HG02852 (cell line): ENCODE measurements around the gene RASL10B.
A peak's percentile ranks its signal among the peaks of the same experiment; 100 is the strongest.

Experiments
- ATAC-seq: cut with Tn5 transposase; IDR thresholded peaks from one replicate; pipeline ENCODE4 v1.9.1; 2021; ENCODE audit warnings: mild to moderate bottlenecking, moderate library complexity; ENCODE audit not compliant: unreplicated experiment

RASL10B gene

DNA sequence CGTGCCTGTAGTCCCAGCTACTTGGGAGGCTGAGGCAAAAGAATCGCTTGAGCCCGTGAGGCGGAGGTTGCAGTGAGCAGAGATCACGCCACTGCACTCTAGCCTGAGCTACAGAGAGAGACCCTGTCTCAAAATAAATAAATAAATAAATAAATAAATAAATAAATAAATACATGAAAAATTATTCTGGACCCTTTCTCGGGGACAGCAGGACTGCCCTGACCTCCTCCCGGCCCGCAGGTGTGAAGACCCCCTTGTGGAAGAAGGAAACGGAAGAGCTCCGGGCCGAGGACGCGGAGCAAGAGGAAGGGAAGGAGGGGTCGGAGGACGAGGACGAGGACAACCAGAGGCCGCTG lies 32.3 kb downstream of the RASL10B start:
- ATAC-seq, result no peak

DNA sequence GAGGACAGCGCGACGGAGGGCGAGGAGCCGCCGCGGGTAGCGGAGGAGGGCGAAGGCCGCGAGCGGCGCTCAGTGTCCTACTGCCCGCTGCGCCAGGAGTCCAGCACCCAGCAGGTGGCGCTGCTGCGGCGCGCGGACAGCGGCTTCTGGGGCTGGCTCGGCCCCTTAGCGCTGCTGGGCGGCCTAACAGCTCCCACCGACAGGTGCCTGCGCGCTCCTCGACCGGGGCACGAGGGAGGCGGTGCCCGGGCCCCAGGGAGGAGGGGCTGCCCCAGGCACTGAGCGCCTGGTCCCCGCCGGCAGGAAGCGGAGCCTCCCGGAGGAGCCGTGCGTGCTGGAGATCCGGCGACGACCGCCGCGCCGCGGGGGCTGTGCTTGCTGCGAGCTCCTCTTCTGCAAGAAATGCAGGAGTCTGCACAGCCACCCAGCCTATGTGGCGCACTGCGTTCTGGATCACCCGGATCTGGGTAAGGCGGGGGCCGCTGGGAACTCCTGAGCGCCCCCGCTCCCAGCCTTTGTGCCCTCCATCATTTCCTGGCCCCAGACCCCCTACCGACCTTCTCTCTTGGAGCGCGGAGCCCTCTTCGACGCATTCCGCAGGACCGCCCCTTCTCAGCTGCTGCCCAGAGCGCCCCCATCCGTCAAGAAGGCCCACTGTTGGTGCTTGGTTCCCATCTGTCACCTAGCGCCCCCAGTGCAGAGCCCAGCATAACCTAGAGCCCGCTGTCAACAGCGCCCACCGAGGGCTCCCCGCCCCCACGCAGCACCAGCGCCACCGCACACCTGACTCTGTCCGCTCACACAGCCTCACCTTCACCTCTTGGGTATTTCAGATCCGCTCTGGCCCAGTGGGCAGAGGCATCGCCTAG lies 32.9 kb downstream of the RASL10B start:
- peak; percentile 77 for ATAC-seq

DNA sequence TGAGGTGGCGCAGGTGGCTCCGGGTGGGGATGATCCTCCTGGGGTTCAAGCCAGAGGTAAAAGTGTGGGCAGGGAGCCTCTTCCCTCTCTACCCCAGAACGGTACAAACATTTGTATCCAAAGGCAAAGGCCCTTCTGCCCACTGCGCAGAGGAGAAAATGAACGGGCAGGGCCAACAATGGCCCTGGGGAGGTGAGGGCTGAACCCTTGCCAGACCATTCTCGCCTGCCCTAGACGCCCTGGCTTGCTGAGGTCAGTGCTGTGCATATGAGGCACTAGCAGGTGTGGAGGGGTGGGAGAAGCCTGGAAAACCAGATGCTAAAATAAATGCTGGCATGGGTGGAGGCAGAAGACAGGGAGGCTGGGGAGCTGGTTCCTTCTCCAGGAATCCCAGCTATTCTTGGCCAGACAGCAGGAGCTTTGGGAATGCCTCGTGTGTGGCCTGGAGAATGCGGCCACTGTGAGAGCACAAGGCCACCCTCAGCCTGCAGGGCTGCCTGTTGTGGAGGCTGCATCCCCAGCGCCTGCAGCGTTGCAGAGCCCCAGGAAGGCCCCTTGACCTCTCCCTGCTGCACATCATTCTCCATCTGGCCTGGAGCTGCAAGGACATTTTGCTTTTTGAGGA lies 33.8 kb downstream of the RASL10B start:
- no peak for ATAC-seq

DNA sequence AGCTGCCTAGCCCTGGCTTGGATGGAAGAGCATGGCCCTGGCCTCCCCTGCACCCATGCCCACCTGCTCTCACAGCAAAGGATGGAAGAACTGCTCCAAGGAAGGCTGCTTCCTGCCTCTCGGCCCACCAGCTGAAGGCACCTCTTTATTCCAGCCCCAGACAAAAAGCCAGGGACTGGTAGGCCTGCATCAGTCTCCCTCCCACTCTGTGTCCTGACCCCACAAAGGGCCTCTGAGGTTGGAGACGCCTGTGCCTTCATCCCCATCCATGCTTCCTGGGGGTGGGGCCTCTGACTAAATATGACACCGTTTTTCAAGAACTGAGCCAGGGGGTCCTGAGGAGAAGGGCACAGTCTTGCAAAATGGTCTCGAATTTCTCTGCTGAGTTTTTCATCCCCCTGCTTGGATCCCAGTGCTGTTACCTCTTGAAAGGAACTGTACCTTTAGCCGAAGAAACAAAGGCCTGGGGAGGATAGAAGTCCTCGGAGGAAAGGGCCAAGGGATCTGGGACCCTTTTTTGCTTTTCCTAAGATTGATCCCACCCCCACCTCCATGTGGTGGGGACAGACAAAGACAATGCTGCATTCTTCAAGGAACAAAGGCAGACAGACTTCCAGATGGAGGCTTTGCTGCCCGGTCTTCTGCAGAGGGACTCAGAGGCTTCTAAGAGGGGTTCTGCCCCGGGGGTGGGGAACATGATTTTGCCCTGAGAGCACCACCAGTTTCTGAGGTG lies 34.5 kb downstream of the RASL10B start:
- ATAC-seq, result no peak

DNA sequence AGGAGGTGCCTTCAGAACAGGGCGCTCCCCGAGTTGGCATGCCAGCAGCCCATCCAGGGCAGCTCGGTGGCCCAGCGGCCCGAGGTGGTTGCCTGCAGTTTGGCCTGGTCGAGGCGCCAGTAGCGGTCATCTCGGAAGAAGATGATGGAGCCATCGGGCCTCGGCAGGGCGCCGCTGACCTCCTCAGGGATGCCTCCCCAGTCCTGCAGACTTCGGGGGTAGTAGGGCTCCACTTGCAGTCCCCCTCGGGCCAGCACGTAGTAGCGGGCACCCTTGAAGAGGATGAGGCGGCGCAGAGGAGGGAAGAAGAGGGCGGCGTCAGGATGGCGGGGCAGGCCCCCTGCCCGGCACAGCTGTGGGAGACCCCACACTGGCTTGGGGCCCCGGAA lies 35.0 kb downstream of the RASL10B start:
- no peak for ATAC-seq

DNA sequence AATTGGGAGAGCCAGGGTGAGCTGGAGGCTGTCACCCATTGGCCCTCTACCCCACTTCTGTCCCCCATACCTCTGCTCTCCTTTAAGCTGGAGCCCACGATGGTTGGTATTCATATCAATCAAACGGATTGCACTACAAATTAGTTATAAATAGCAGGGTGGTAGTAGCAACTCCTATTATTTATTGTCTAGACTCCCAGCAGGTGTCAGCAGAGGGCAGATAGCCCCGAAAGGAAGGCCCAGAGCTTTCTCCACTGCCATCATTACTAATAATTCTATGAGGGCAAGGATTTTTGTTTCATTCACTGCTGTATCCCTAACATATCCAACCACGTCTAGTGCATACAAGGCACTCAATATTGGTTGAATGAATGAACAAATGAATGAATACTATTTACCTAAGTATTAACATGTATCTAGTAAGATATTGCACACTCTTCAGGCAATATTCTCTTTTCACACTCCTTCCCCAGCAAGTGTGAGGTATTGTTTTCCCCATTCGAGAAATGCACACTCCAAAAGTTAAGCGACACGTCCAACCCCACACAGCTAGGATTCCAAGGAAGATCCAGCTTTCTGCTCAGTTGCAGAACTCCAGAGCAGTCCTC lies 35.6 kb downstream of the RASL10B start:
- no peak for ATAC-seq

DNA sequence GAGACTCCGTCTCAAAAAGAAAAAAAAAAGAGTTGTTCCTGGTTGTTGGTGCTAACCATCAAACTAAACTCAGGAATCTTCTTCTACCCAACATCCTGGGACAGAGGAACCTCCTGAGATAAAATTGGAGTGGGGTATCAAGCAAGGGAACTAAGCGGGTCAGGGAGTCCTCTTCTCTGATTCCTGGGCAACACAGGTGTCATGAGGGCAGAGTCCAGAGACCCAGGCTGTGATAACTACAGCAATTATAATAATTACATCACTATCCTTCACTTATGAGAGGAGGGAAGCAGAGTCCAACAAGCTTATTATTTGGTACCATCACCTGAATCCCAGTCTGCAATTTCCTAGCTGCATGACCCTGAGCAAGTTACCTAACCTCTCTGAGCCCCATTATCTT lies 37.4 kb downstream of the RASL10B start:
- no peak for ATAC-seq

DNA sequence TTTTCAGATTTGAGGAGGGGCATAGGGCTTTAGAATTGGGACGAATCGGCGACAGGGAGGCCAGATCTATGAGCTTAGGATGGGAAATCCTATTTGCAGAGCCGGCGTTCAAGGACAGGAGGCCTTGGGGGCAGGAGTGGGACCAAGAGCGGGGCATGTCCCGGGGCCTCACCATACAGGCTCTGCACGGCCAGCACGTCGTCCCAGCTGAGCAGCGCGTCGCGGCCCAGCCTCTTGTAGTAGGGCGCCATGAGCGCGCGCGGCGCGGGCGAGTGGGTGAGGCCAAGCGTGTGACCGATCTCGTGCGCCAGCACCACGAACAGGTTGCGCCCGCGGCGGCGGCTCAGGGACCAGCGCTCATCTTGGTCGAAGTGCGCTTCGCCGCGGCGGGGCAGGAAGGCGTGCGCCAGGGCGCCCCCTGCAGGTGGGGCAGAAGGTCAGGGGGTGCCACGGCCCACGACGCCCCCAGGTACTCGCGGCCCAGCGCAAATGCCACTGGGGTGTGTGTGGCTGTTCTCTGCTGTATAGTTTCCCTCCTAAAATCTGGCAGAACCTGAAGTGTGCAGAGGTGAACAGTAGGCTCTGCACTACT lies 38.6 kb downstream of the RASL10B start:
- ATAC-seq, result no peak

DNA sequence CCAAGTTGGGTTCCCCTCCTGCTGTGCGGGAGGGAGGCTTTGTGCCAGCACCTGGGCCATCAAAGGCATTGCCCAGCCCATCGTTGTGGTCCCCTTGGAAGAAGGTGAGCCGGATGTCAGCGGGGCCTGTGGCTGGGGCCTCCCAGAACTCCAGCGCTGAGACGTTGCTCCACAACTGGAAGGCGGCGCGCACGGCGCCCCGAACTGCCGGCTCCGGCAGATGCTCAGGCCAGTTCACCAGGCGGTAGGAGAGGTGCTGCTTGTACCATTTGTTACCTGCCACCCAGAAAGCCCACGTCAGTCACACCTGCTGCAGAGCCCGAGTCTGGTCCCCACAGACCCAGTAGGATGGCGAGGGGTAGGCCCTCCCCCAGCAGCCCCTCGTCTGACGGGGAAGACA lies 41.7 kb downstream of the RASL10B start:
- no peak for ATAC-seq

DNA sequence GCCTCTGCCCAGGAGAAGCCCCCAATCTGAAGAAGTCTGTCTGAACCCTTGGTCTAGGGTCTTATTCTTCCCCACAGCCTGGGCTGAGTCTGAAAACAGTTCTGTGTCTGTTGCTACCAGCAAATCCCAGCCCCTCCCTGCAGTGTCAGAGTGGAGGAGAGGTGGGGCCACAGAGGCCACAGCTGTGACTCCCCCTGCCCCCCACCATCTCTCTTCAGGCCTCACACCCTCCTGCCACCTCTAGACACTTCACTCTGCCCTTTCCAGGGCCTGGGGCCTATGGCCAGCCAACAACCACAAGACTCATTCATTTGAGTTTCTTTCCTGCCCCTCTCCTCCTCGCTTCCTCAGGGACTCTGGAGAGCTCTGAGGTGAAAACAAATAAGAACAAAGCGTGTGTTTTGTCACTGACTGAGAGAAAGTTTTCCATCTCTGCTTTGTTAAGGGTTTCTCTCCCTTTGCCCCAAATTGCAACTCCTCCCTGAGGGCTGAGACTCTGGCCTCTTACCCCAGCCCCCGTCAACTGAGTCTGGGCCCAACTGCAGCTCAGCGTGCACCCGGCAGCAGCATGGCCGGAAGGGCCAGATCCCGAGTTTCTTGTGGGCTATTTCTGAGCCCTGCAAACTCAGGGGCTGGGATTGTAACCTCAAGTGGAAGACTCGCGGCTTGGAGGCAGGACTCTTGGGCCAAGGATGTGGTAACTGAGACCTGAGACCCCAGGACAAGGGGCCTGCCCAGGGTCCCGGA lies 42.4 kb downstream of the RASL10B start:
- no peak for ATAC-seq

DNA sequence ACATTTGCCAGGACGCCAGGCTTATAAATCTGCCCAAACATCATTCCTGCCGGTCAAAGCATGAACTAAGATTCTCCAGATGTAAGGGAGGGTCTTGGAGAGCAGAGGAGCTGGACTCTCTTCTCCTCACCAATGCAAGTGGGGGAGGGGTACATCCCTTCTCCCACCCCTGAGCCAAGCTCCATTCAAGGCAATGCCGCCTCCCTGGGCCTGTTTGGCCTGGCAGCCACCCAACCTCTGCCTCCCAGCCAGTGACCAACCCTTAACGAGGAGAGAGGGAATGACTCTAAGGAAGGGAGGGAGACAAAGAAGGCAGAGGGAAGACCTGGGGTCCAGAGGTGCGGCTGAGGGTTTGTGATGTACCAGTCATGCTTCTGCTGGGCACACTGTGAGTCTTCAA lies 43.1 kb downstream of the RASL10B start:
- no peak for ATAC-seq

DNA sequence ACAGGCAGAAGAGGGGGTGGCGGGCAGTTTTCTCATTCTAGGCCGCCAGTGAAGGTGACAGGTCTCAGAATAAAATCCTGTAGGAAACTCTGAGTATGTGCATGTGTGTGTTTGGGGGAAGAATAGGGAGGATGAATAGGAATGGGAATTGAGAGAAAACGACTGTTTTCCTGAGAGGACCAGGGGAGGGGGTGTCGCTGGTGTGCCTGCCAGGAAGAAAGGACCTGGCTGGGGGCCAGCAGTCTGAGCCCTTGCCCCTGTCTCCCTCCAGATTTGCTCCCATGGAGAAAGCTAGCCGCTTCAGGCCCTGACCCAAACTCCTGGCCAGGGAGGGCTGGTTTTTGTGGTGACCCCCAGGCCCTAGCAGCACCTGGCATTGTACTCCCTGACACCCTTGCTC lies 43.6 kb downstream of the RASL10B start:
- no peak for ATAC-seq

DNA sequence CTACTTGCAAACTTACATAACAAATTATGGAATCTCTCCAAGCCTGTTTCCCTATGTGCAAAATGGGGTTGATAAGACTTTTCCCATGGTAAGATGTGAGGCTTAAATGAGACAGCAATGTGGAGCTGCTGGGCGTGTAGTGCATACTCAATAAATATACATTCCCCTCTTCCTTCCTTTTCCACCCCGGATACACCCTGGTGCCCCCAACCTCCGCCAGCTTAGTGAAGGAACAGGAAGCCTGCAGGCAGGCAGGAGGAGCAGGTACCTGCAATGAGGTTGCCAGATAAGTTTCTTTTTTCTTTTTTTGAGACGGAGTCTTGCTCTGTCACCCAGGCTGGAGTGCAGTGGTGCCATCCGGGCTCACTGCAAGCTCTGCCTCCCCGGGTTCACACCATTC lies 44.1 kb downstream of the RASL10B start:
- no peak for ATAC-seq

DNA sequence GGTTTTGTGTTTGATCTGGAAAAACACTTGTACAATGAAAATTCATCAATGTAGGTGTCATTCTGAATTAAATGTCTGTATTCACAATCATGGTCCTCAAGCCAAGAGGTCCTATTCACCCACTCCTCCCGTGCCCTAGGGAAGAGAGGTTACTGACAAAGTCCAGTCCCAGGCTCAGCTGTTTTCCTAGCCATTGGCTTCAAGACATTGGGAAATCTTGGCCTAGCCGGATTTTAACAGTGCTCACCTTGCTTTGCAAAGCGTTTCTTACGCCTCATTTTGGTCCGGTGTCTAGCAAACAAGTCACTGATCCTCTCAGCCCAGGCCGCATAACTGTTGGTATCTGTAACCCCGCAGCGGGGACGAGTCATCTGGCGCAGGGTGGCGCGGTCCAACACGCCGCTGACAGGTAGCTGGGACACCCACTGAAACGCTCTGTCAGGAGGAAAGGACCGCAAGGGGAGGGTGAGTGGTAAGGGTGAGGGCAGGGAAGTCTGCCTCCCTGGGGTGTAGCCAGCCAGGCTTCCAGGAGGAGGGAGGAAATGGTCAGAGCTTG lies 47.3 kb downstream of the RASL10B start:
- ATAC-seq, result no peak

DNA sequence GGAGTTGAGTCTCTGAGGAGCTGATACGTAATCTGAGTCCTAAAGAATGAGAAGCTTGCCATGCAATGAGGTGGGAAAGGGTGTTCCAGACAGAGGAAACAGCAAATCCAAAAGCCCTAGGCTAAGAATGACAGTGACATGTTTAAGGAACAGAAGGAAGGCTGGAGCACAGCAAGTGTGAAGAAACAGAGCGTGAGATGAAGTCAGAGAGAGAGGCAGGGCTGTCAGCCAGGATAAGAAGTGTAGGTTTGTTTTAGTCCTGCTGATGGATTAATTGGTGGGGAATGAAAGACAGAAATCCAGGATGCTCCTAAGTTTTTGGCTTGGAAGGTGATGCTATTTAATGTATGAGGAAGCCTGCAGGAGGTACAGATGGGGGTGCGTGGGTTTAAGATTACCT lies 49.5 kb downstream of the RASL10B start:
- ATAC-seq, result no peak

DNA sequence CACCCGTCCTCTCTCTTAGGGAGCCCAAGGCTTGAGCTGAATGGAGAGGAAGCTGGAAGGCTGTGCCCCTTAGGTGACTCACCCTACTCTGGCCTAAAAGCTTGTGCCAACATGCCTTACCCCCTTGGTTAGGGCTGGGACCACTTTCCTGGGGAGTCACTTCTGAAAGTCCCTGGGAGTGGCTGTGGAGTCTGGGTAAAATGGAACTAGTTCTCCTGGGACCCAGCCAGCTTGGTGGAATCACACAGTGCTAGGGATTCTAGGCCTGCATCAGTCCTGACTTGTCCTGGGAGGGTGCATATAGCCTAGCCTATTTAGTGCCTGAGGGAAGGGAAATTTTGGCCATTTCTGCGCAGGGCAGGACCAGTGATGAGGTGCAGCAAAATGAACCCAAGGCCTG lies 53.5 kb downstream of the RASL10B start:
- ATAC-seq, result no peak

DNA sequence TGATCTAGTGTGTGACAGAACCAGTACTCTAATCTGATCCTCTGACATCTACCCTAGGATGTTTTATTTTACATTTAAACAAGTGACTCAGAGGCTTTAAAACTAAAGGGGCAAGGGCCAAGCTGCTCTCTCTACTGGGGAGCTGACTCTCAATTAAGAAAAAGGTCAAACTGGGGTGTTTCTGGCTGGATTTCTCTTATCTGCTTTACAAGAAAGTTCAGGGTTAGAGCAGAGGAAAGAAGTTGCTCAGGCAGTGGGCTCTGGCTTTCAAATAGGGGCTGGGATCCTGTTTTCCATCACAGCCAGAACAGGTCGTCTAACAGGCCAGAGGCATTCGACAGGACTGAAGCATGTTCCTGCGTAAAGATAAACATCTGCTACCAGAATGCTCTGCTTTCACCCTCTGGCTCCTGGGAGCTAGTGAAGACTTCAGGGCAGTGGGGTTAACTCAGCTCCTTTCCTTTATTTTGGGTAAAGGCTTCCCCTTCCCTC lies 55.5 kb downstream of the RASL10B start:
- no peak for ATAC-seq

DNA sequence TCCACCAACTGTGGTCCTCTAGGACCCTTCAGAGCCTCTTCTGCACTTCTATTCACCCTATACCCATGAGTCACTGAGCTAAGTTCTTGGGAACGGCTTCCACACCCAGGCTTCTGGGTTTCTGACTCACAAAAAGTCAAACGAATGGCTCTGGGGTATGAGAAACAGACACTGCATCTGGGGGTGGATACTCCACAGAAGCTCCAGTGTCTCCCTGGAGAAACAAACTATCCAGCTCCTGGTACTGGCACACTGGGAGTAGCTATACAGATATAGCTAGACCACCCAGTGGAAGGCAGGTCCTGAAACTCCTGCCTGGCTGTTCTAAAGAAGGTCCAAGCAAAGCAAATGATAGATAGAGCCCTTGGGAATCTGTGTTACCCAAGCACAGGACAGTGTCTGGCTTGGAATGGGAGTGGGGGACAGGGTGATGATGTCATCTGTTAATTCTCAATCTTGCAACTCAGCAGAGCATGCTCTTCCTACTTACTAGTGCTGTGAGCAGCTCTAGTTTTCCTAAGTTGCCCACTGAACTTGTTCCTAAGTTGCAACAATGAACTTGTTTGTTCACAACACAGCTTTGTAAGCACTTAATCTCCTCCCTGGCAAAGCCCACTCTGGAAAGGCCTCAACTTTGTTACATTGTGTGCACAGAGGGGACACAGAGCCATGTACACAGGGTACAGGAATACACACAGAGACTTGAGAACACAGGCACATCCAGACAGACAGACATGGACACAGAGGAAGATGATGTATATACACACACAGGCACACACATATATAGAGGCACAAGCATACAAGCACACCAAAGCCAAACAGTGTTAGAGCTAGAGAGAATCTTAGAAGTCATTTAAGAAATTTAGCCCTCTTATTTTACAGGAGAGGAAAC lies 57.3 kb downstream of the RASL10B start:
- ATAC-seq, result no peak

DNA sequence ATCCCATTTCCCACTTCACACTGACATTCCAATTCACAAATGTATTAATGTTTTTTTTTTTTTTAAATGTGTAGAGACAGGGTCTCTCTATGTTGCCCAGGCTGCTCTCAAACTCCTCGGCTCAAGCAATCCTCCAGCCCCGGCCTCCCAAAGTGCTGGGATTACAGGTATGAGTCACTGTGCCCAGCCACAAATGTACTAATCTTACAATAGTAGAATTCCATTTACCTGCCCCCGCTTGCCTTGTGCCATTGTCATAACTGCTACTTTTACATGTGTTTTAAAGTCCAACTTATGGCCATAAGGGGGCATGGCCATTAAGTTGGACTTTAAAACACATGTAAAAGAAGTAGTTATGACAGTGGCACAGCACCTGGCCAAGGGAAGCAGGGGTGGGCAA lies 59.4 kb downstream of the RASL10B start:
- ATAC-seq, result no peak
